Measurements from ENCODE around the gene HCFC1R1.

Gene HCFC1R1

GRCh38 chr16:3019594-3020246 lies 4.0 kb downstream of the HCFC1R1 start:
- ChIA-PET POLR2A (ENCODE audit: low non-redundant PET) (interaction anchor here (1.2 to 5.0 kb wide), 3 partner anchors 9 to 21 kb away, joined by 3 to 49 read pairs (median 48); no protein-coding TSS in a partner anchor), CTCF (interaction anchor here (0.6 to 2.6 kb wide), 4 partner anchors 11 to 49 kb away, joined by 3 to 13 read pairs (median 8); no protein-coding TSS in a partner anchor)
- no peak for TF ChIP-seq CTCF (conservative IDR thresholded peaks at IDR 0.05; ENCODE audit: low read depth)
- H3K27ac ChIP-seq = peak overlapping the region; percentile 99
- no peak for DNase-seq (ENCODE audit: low spot score)

GRCh38 chr16:3017794-3018506 lies 5.8 kb downstream of the HCFC1R1 start, which contains the start of gene CLDN6:
TSS of gene CLDN6 (minus strand) at chr16:3018183. CDS start at chr16:3016021, 2,162 bp downstream.
- CTCF ChIA-PET = no interaction called here
- no peak within 1 kb of the TSS for H3K27ac ChIP-seq
- TF ChIP-seq CTCF (conservative IDR thresholded peaks at IDR 0.05; ENCODE audit: low read depth) = no peak
- POLR2A ChIA-PET (ENCODE audit: low non-redundant PET) = no interaction called here
- DNase-seq (ENCODE audit: low spot score) = no peak

- no peak overlapping the region for H3K27ac ChIP-seq
- CTCF ChIA-PET = no interaction called here
- POLR2A ChIA-PET (ENCODE audit: low non-redundant PET) = no interaction called here
- no peak for DNase-seq (ENCODE audit: low spot score)
- no peak for TF ChIP-seq CTCF (conservative IDR thresholded peaks at IDR 0.05; ENCODE audit: low read depth)
Measured at GRCh38 chr16:3017344-3017743, 6.4 kb downstream of the HCFC1R1 start.

- CTCF ChIA-PET = no interaction called here
- no peak for DNase-seq (ENCODE audit: low spot score)
- POLR2A ChIA-PET (ENCODE audit: low non-redundant PET) = no interaction called here
- TF ChIP-seq CTCF (conservative IDR thresholded peaks at IDR 0.05; ENCODE audit: low read depth) = no peak
- no peak overlapping the region; the same call in 1 of the 2 replicates for H3K27ac ChIP-seq
Measured at GRCh38 chr16:3015865-3016521, 7.7 kb downstream of the HCFC1R1 start.

- DNase-seq (ENCODE audit: low spot score) = no peak
- ChIA-PET CTCF (interaction anchor here (0.6 kb wide), 1 partner anchor 42 kb away, joined by 4 read pairs; no protein-coding TSS in a partner anchor), POLR2A (ENCODE audit: low non-redundant PET) (no interaction called here)
- H3K27ac ChIP-seq = no peak overlapping the region
- no peak for TF ChIP-seq CTCF (conservative IDR thresholded peaks at IDR 0.05; ENCODE audit: low read depth)
Measured at GRCh38 chr16:3014971-3015370, 8.8 kb downstream of the HCFC1R1 start.

GRCh38 chr16:3013998-3014690 lies 9.6 kb downstream of the HCFC1R1 start:
- ChIA-PET POLR2A (ENCODE audit: low non-redundant PET) (no interaction called here), CTCF (interaction anchor here (0.7 to 1.0 kb wide), 2 partner anchors 10 to 351 kb away, joined by 3 to 6 read pairs; no protein-coding TSS in a partner anchor)
- H3K27ac ChIP-seq = no peak overlapping the region
- DNase-seq (ENCODE audit: low spot score) = no peak
- no peak for TF ChIP-seq CTCF (conservative IDR thresholded peaks at IDR 0.05; ENCODE audit: low read depth)

Measured in RWPE1 (cell line).